Inferior parietal cortex (tissue), 1 donor: ENCODE measurements around the gene SLC16A7.
A peak's percentile ranks its signal among the peaks of the same experiment; 100 is the strongest.
"Not testable (repeated sequence)": the region's sequence is repeated elsewhere in the genome, so short reads cannot be mapped to it uniquely, and the experiment has no call there.

Experiments
- DNase-seq: peaks from one replicate; pipeline ENCODE4 v3.0.0-alpha.2; 2016; ENCODE audit errors: extremely low spot score

SLC16A7 gene

DNA sequence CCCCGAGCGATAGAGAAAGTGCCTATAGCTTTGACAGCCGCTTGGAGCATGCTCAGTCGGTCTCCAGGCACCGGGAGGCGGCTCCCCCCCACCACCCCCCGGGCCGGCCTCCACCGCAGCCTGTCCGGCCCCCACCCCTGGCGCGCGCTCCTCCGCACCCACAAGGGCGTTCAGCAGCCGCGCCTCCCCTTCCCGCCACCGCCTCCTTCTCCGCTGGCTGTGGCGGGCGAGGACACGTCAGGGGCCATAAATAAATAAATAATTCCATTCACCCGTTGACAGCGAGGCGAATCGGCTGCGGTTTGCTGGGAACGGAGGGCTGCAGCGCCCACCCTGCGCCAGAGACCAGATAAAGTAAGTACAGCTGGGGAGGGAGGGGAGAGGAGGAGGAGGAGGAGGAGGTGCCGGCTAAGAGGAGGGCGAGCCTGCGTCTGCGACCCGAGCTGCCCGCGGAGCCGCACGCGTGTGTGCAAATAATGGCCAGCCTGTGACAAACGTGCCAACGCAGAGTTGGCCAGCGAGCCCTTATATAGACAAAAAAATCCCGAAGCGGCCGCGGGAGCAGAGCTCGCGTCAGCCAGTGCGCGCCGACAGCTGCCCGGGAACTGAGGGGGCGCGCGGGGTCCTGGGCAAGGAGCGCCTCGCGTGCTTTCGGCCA is at the start of gene SLC16A7:
TSS of gene SLC16A7 (plus strand) at position 147 of the 658 bp plus-strand sequence. CDS start 108,773 bp downstream, outside the sequence.
- peak; percentile 81 for DNase-seq

DNA sequence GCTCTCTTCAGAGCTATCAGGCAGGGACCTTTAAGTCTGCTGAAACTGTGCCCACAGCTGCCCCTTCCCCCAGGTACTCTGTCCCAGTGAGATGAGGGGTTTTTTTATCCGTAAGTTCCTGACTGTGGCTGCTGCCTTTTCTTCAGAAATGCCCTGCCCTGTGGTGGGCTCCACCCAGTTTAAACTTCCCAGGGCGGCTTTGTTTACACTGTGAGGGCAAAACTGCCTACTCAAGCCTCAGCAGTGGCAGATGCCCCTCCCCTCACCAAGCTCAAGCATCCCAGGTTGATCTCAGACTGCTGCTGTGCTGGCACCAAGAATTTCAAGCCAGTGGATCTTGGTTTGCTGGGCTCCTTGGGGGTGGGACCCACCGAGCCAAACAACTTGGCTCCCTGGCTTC is 46.9 kb upstream of the SLC16A7 start:
- DNase-seq: no peak

DNA sequence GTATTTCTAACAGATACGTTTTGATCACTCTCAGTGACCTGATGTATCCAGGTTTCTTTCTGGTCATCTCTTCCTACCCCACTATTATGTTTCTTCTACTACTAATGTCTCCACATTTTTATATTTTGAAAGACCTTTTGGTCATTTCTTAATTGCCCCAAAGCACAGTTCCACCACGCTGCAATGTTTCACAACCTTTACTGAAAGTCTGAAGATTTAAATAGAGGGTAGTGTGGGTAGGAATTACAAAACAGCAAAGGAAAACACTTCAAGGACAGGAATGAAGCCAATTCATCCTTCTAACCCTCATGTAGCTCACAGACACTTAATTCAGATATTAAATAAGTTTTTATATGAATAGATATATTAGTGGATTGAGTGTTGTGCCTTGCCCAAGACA is 36.1 kb upstream of the SLC16A7 start:
- no peak for DNase-seq

DNA sequence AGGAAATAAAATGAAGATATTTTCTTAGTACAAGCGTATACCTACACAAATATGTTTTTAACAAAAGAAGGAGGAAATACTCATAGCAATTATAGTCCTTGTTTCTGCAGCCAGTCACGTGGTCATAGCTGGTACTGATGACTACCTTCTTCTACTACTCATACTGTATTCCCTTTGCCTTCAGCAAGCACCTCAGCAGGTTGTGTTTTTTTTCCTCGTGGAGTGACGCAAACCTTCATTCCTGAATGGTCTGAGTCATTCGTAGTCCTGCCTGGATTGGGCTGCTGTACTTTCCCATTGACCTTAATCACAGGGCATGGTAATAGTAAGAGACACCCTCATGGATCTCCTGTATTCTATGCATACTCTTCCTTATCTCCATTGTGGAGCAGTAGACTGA is 25.7 kb upstream of the SLC16A7 start:
- no peak for DNase-seq

- DNase-seq: no peak
Observed at GRCh38 chr12:59574406-59574805, 21.4 kb upstream of the SLC16A7 start.

GRCh38 chr12:59575826-59576225 is 20.0 kb upstream of the SLC16A7 start:
- no peak for DNase-seq

DNA sequence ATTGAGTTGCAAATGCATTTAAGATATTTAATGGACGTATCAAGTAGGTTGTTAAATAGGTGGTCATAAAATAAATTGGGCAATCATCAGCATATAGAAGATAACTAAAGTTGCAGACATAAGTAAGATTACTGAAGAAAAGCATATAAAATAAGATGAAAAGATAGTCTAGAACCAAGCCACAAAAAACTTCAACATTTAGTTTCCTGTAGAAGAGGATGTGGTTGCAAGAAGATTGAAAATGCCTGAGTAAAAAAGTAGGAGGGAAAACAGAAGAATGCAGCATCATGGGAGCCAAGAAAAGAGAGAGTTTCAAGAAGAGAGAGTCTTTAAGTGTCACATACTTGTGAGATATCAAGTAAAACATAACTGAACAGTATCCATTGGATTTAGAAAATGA is 17.6 kb upstream of the SLC16A7 start:
- no peak for DNase-seq

- DNase-seq: peak; percentile 50
Observed at GRCh38 chr12:59579631-59580030, 16.2 kb upstream of the SLC16A7 start.

GRCh38 chr12:59580050-59580449 is 15.8 kb upstream of the SLC16A7 start:
- peak; percentile 38 for DNase-seq

DNA sequence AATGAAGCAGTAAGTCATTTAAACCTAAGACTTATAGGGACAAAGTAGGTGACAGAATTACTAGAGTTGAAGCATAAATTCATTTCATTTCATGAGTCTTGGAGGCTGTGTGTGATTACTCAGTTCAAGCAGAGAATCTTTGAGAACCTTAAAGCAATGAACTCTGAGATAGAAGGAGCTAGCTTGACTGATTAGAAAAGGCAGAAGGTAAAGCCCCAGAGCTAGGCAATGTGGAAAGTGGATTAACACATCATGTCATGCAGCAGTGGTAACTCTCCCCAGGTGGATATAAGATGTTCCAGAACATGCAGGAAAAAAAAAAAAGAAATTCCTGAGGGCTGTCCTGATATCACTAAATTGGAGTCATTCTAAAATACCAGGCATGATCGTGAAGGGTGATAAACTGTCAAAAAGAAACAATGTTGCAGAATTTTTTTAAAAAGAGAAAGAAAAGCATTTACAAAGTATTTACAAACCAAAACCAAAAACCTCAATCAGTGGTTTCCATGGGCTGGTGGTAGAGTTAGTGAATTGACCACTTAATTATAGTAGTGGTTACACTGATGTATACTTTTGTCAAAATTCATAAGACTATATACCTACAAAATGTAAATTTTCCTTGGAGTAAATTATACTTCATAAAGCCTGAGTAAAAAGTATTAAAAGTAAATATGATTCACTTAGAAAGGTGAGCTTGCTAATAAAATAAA is 12.7 kb upstream of the SLC16A7 start:
- no peak for DNase-seq

- DNase-seq: no peak
Observed at GRCh38 chr12:59587710-59588109, 8.1 kb upstream of the SLC16A7 start.

DNA sequence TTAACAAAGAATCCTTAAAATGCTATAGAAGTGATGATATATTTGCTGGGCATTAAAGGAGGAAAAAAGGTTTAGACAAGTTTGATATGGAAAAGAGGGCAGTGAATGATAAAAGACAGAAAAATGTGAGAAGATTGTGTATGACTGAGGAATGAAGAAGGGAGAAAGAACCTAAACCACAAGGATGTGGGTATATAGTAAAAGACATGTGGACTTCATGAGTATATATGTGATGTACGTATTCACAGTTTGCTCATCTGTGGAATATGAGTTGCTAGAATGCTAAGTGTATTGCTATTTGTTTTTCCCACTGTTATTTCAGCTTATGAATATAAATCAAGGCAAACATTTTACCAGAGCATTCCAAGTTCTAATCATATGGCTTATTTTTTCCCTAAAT is 2.1 kb upstream of the SLC16A7 start:
- no peak for DNase-seq

GRCh38 chr12:59594943-59595500 is 807 bp upstream of the SLC16A7 start:
- DNase-seq: no peak

DNA sequence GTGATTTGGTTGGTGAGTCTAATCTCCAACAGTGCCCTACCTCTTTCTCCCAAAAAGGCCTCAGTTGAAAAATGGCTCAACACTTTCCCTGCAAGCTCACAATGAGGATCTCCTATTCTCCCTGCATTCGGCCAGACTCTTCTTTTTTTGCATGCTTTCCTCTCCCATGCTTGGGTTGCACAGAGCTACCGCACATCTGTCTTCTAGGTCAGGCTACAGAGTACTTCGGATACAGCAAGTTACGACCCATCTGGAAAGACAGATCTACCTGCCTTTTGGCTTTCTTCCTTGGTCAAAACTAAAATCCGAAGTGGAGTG is 305 bp upstream of the SLC16A7 start:
- DNase-seq: no peak

DNA sequence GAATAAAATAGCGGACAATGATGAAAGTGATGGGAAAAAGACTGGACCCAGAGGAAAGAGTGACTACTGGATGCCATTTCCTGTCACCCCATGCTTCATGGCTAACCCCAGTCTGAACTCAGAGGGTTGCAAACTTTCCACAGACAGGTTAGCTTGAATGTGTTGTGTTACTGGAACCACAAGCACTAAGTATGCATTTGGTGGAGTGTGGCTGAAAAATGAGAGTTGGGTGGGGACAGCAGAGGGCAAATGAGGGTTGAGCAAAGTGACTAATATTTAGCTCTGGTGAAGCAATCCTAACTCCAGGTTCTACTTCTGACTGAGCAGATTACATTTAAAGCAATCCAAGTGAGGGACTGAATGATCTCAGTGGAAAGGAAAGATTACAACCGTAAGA is 1.6 kb downstream of the SLC16A7 start:
- DNase-seq: peak; percentile 58

- no peak for DNase-seq
Observed at GRCh38 chr12:59600171-59600570, 4.3 kb downstream of the SLC16A7 start.

- no peak for DNase-seq
Observed at GRCh38 chr12:59603754-59604153, 7.9 kb downstream of the SLC16A7 start.

GRCh38 chr12:59612823-59613434 is 17.1 kb downstream of the SLC16A7 start:
- not testable (repeated sequence) for DNase-seq

DNA sequence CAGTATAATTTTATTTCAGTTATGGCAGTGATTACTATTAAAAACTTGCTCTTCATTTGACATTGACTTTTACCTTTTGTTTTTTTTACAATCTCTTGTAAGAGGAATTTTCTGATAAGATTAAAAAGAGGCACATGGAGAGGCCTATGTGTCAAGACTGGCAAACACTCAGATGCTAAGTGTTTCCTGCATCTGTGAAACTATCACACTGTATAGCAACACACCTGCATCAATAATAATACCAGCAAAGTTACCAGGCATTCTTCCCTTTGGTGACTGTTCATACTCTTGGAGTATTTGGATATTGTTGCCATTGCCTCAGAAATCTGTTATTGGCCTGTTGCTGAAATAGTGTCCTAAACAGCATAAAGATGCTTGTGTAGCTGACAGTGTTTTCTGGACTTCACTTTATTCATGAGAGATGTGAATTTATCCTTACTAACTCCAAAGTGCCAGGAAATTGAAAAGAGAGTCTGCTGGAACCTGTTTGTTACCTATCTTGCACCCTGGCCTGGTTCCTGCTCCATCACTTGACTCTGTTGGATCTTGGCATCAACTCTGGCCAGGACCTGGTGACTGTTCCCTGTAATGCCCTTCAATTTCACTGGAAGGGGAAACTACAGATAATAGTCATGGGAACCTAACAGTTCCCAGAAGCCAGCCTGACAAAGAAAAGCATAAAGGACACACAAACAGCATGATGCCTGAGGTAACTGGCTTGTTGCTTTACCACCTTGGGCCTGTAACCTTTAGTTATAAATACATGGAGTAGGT is 19.8 kb downstream of the SLC16A7 start:
- DNase-seq: no peak

- DNase-seq: no peak
Observed at GRCh38 chr12:59619461-59620240, 23.8 kb downstream of the SLC16A7 start.

- DNase-seq: no peak
Observed at GRCh38 chr12:59620326-59620725, 24.5 kb downstream of the SLC16A7 start.
